GM23338 (cell line): ENCODE results near the gene GABPB1. TPM values are rescaled to one million over a fixed set of nuclear protein-coding genes. Genes with fewer than 3 reads are reported as not detected.

Experiments
- ATAC-seq: fragments of 200-7000 bp; cut with Tn5 transposase; 3 replicates; pipeline ENCODE4 v1.9.1; 2020
- DNase-seq: peaks from one replicate; pipeline ENCODE4 v3.0.0-alpha.2; 2015; ENCODE audit warnings: low spot score
- H2AFZ ChIP-seq: fragments of 200-600 bp; sonication (generic); 2 replicates; pipeline ENCODE4 v1.8.0; 2016; ENCODE audit warnings: antibody characterized with exemption, mild to moderate bottlenecking, moderate library complexity
- H3F3A ChIP-seq: fragments of 200-600 bp; sonication (generic); replicated peaks from 2 replicates; pipeline ENCODE4 v1.8.0; 2017; ENCODE audit warnings: antibody characterized with exemption, mixed run types, low read depth
- H3K27ac ChIP-seq: fragments of 200-600 bp; sonication (generic); 2 replicates; pipeline ENCODE4 v1.6.1; 2016; ENCODE audit warnings: low read depth
- H3K27me3 ChIP-seq: fragments of 200-600 bp; sonication (generic); 2 replicates; pipeline ENCODE4 v1.8.0; 2016; ENCODE audit warnings: mild to moderate bottlenecking, mixed run types, moderate library complexity; ENCODE audit not compliant: insufficient read depth
- H3K36me3 ChIP-seq: fragments of 200-600 bp; sonication (generic); 2 replicates; pipeline ENCODE4 v1.8.0; 2016; ENCODE audit warnings: mild to moderate bottlenecking; ENCODE audit not compliant: insufficient read depth
- H3K4me1 ChIP-seq: fragments of 200-600 bp; sonication (generic); 2 replicates; pipeline ENCODE4 v1.8.0; 2016; ENCODE audit warnings: mild to moderate bottlenecking, moderate library complexity; ENCODE audit not compliant: insufficient read depth
- H3K4me2 ChIP-seq: fragments of 200-600 bp; sonication (generic); 2 replicates; pipeline ENCODE4 v1.7.1; 2017; ENCODE audit warnings: mixed run types
- H3K4me3 ChIP-seq: fragments of 200-600 bp; sonication (generic); 2 replicates; pipeline ENCODE4 v1.6.1; 2016; ENCODE audit warnings: mixed run types
- H3K79me2 ChIP-seq: fragments of 200-600 bp; sonication (generic); replicated peaks from 2 replicates; pipeline ENCODE4 v1.8.0; 2017; ENCODE audit warnings: mild to moderate bottlenecking; ENCODE audit not compliant: insufficient read depth
- H3K9me2 ChIP-seq: fragments of 200-600 bp; sonication (generic); 2 replicates; pipeline ENCODE4 v1.8.0; 2017; ENCODE audit not compliant: insufficient read depth
- H4K20me1 ChIP-seq: fragments of 200-600 bp; sonication (generic); replicated peaks from 2 replicates; pipeline ENCODE4 v1.8.0; 2017; ENCODE audit warnings: mild to moderate bottlenecking; ENCODE audit not compliant: insufficient read depth
- H3K27ac Mint-ChIP-seq: 2 replicates; pipeline ENCODE4 v1.8.0; 2020; ENCODE audit warnings: inconsistent platforms, mild to moderate bottlenecking, moderate library complexity, mixed read lengths
- H3K27me3 Mint-ChIP-seq: 3 replicates; pipeline ENCODE4 v1.8.0; 2022; ENCODE audit warnings: low read depth, mild to moderate bottlenecking, moderate library complexity, mixed read lengths, inconsistent platforms; ENCODE audit not compliant: insufficient read depth, poor library complexity
- H3K36me3 Mint-ChIP-seq: 3 replicates; pipeline ENCODE4 v1.8.0; 2021; ENCODE audit warnings: low read depth, mild to moderate bottlenecking, inconsistent platforms, moderate library complexity, mixed read lengths
- H3K4me1 Mint-ChIP-seq: 3 replicates; pipeline ENCODE4 v1.8.0; 2020; ENCODE audit warnings: mild to moderate bottlenecking, inconsistent platforms, mixed read lengths
- H3K4me3 Mint-ChIP-seq: 3 replicates; pipeline ENCODE4 v1.8.0; 2021; ENCODE audit warnings: moderate library complexity, mild to moderate bottlenecking, inconsistent platforms, mixed read lengths
- H3K9me3 Mint-ChIP-seq: 3 replicates; pipeline ENCODE4 v1.8.0; 2020; ENCODE audit warnings: moderate library complexity, mild to moderate bottlenecking, inconsistent platforms, mixed read lengths
- CREB1 ChIP-seq: fragments of 250-450 bp; sonication (Bioruptor Pico); IDR thresholded peaks from 2 replicates; pipeline ENCODE4 v1.5.0; 2020; ENCODE audit warnings: low read depth, mild to moderate bottlenecking, moderate library complexity
- EZH2 ChIP-seq: fragments of 200-600 bp; sonication (generic); IDR thresholded peaks from one replicate; pipeline ENCODE4 v1.8.0; 2017; ENCODE audit warnings: antibody characterized with exemption, mild to moderate bottlenecking, low read depth; ENCODE audit not compliant: unreplicated experiment
- EZH2phosphoT487 ChIP-seq: fragments of 200-600 bp; sonication (generic); IDR thresholded peaks from one replicate; pipeline ENCODE4 v1.8.1; 2018; ENCODE audit warnings: antibody characterized with exemption; ENCODE audit not compliant: unreplicated experiment
- JUNB ChIP-seq: IDR thresholded peaks from one replicate; pipeline ENCODE4 v1.6.1; 2016; ENCODE audit warnings: antibody characterized with exemption; ENCODE audit not compliant: unreplicated experiment
- NANOG ChIP-seq: IDR thresholded peaks from 2 replicates; pipeline ENCODE4 v1.6.1; 2016; ENCODE audit warnings: antibody characterized with exemption, borderline replicate concordance
- POLR2AphosphoS5 ChIP-seq: IDR thresholded peaks from 2 replicates; pipeline ENCODE4 v1.6.1; 2016; ENCODE audit warnings: antibody characterized with exemption, low read depth
- STAT1 ChIP-seq: IDR thresholded peaks from one replicate; pipeline ENCODE4 v1.6.1; 2016; ENCODE audit warnings: antibody characterized with exemption; ENCODE audit not compliant: unreplicated experiment
- ZNF114 ChIP-seq: fragments of 250-450 bp; sonication (Bioruptor Pico); IDR thresholded peaks from 2 replicates; pipeline ENCODE4 v1.5.0; 2020; ENCODE audit warnings: mild to moderate bottlenecking, moderate library complexity
- ZNF331 ChIP-seq: fragments of 250-450 bp; sonication (Bioruptor Pico); IDR thresholded peaks from 2 replicates; pipeline ENCODE4 v1.5.0; 2020; ENCODE audit warnings: low read depth, mild to moderate bottlenecking, moderate library complexity
- polyA plus RNA-seq: library from polyadenylated mRNA; unstranded; fragments of >200 nt; fragmentation: Nextera tagmentation; extraction: Ambion mirVana; gene quantifications from 2 replicates; pipeline ENCODE4 v1.2.1, GENCODE V29; 2016
- total RNA-seq: library from RNA; depleted of rRNA; stranded (reverse); fragments of >200 nt; shearing (Covaris generic); gene quantifications from 2 replicates; pipeline ENCODE4 v1.2.3, GENCODE V29; 2014
- TF ChIP-seq, protein P1 (sequence below): IDR thresholded peaks from 2 replicates; pipeline ENCODE4 v1.6.1; 2016; ENCODE audit warnings: antibody characterized with exemption
- TF ChIP-seq, protein P2 (sequence below): IDR thresholded peaks from one replicate; pipeline ENCODE4 v1.6.1; 2018; ENCODE audit warnings: antibody characterized with exemption; ENCODE audit not compliant: unreplicated experiment
- TF ChIP-seq, protein P3 (sequence below), 2 experiments: fragments of 200-600 bp in 1 of 2; sonication (generic) in 1 of 2; conservative IDR thresholded peaks; 2 replicates each; pipeline versions ENCODE4 v1.5.1 to v1.6.1; 2016 to 2017; ENCODE audit warnings: antibody characterized with exemption in 2 of 2, low read depth in 2 of 2, mild to moderate bottlenecking in 2 of 2, moderate library complexity in 1 of 2

The GABPB1 gene
- total and polyA plus RNA-seq, 2 experiments from 2014 or later: 34.4 to 53.9 TPM

DNA sequence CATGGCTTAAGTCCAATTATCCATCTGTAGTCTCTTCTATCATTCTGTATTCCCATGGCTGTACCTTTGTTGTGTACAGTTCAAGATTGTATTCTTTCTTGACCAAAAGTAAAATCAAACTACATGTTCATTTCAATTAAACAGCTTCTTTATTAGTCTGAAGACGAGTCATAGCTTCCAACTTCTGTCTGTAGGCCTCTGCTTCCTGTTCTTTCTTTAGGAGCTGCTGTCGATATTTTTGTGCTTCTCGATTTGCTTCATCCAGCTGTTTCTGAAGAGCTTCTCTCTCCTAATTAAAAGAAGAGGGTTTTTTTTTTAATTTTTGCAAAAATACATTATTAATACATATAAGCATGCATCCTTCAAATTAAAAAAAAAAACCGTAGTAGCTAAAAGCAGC, 76.5 kb downstream of the GABPB1 start:
- no peak for DNase-seq
- ATAC-seq: no peak
- Histone ChIP-seq H3K4me1 (no peaks in the 10 kb centered on the region), H3K36me3 (no peaks in the 10 kb centered on the region), H2AFZ (no peak overlapping the region), H3K9me2 (no peaks in the 10 kb centered on the region), H3K4me2 (no peak overlapping the region), H3F3A (no peaks in the 10 kb centered on the region), H3K27ac (no peak overlapping the region), H3K79me2 (no peaks in the 10 kb centered on the region), H3K4me3 (no peak overlapping the region), H4K20me1 (no peaks in the 10 kb centered on the region), H3K27me3 (no peaks in the 10 kb centered on the region)
- H3K4me3 Mint-ChIP-seq: no peak overlapping the region
- H3K36me3 Mint-ChIP-seq: no peaks in the 10 kb centered on the region
- H3K9me3 Mint-ChIP-seq: no peaks in the 10 kb centered on the region
- TF ChIP-seq EZH2phosphoT487: no peak
- no peak for TF ChIP-seq NANOG
- no peak for TF ChIP-seq ZNF114 (CRISPR knock-in tag)
- no peak for TF ChIP-seq STAT1
- H3K27ac Mint-ChIP-seq: no peak overlapping the region
- no peaks in the 10 kb centered on the region for H3K27me3 Mint-ChIP-seq
- no peaks in the 10 kb centered on the region for H3K4me1 Mint-ChIP-seq

DNA sequence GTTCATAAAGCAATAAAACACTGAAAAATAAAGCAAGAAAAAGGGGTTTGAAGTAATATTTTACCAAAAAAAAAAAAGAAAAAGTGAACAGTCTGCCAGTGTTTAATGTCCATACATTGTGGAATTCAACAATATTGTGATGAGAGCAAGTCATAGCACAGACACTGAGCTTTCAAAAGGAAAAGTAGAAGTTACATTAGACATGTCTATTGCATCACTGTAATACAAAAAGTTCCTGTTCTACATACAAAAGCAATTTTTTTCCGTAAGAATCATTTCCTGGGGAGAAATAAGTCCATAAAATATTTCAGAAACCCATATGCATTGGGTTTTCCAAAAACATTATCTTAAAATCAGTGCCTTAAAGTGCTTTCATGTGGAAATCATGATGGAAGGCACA, 77.6 kb downstream of the GABPB1 start:
- Histone ChIP-seq H3K79me2 (no peaks in the 10 kb centered on the region), H4K20me1 (no peaks in the 10 kb centered on the region), H3K9me2 (no peaks in the 10 kb centered on the region), H3K36me3 (no peaks in the 10 kb centered on the region), H3K27me3 (no peaks in the 10 kb centered on the region), H3K4me2 (no peak overlapping the region), H3F3A (no peaks in the 10 kb centered on the region), H3K27ac (no peak overlapping the region), H3K4me1 (no peaks in the 10 kb centered on the region), H3K4me3 (no peak overlapping the region), H2AFZ (no peak overlapping the region)
- DNase-seq: no peak
- no peak overlapping the region for H3K4me3 Mint-ChIP-seq
- no peak for ATAC-seq
- no peak overlapping the region; the same call in 1 of the 2 replicates for H3K27ac Mint-ChIP-seq
- no peaks in the 10 kb centered on the region for H3K9me3 Mint-ChIP-seq
- H3K27me3 Mint-ChIP-seq: no peaks in the 10 kb centered on the region
- no peaks in the 10 kb centered on the region for H3K4me1 Mint-ChIP-seq
- no peaks in the 10 kb centered on the region for H3K36me3 Mint-ChIP-seq
- TF ChIP-seq EZH2 (no peak), EZH2phosphoT487 (no peak), NANOG (no peak), JUNB (no peak), POLR2AphosphoS5 (no peak), ZNF331 (no peak), CREB1 (CRISPR knock-in tag) (no peak), STAT1 (no peak)
- TF ChIP-seq, protein P1, sequence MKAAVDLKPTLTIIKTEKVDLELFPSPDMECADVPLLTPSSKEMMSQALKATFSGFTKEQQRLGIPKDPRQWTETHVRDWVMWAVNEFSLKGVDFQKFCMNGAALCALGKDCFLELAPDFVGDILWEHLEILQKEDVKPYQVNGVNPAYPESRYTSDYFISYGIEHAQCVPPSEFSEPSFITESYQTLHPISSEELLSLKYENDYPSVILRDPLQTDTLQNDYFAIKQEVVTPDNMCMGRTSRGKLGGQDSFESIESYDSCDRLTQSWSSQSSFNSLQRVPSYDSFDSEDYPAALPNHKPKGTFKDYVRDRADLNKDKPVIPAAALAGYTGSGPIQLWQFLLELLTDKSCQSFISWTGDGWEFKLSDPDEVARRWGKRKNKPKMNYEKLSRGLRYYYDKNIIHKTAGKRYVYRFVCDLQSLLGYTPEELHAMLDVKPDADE: no peak
- TF ChIP-seq, protein P2, sequence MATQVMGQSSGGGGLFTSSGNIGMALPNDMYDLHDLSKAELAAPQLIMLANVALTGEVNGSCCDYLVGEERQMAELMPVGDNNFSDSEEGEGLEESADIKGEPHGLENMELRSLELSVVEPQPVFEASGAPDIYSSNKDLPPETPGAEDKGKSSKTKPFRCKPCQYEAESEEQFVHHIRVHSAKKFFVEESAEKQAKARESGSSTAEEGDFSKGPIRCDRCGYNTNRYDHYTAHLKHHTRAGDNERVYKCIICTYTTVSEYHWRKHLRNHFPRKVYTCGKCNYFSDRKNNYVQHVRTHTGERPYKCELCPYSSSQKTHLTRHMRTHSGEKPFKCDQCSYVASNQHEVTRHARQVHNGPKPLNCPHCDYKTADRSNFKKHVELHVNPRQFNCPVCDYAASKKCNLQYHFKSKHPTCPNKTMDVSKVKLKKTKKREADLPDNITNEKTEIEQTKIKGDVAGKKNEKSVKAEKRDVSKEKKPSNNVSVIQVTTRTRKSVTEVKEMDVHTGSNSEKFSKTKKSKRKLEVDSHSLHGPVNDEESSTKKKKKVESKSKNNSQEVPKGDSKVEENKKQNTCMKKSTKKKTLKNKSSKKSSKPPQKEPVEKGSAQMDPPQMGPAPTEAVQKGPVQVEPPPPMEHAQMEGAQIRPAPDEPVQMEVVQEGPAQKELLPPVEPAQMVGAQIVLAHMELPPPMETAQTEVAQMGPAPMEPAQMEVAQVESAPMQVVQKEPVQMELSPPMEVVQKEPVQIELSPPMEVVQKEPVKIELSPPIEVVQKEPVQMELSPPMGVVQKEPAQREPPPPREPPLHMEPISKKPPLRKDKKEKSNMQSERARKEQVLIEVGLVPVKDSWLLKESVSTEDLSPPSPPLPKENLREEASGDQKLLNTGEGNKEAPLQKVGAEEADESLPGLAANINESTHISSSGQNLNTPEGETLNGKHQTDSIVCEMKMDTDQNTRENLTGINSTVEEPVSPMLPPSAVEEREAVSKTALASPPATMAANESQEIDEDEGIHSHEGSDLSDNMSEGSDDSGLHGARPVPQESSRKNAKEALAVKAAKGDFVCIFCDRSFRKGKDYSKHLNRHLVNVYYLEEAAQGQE: no peak
- TF ChIP-seq, protein P3, sequence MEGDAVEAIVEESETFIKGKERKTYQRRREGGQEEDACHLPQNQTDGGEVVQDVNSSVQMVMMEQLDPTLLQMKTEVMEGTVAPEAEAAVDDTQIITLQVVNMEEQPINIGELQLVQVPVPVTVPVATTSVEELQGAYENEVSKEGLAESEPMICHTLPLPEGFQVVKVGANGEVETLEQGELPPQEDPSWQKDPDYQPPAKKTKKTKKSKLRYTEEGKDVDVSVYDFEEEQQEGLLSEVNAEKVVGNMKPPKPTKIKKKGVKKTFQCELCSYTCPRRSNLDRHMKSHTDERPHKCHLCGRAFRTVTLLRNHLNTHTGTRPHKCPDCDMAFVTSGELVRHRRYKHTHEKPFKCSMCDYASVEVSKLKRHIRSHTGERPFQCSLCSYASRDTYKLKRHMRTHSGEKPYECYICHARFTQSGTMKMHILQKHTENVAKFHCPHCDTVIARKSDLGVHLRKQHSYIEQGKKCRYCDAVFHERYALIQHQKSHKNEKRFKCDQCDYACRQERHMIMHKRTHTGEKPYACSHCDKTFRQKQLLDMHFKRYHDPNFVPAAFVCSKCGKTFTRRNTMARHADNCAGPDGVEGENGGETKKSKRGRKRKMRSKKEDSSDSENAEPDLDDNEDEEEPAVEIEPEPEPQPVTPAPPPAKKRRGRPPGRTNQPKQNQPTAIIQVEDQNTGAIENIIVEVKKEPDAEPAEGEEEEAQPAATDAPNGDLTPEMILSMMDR (conservative IDR thresholded peaks at IDR 0.05; ENCODE audit: low read depth in 2 of 2): no peak
